HepG2 (cell line): ENCODE results near the gene TUBB. TPM values are rescaled to one million over a fixed set of nuclear protein-coding genes. Genes with fewer than 3 reads are reported as not detected.
A peak's percentile ranks its signal among the peaks of the same experiment; 100 is the strongest.

Experiments
- ATAC-seq: fragments of 200-7000 bp; cut with Tn5 transposase; 3 replicates; pipeline ENCODE4 v1.9.1; 2020; ENCODE audit warnings: mild to moderate bottlenecking, moderate library complexity
- BruUV-seq: library from RNA; stranded (reverse); fragments of 400-500 nt; replicated peaks from 2 replicates; lab custom pipeline; 2021; lab: Mats Ljungman, UMichigan
- CTCF ChIA-PET: fragments of 300-600 bp; formaldehyde crosslinking; extraction: SDS; loops from one replicate; lab custom pipeline; 2021; ENCODE audit warnings: low total read pairs, inconsistent platforms, low intra/inter-chr PET ratio; lab: Yijun Ruan, JAX
- POLR2A ChIA-PET: fragments of 350-600 bp; sonication (Branson Sonifier 250); formaldehyde crosslinking; loops from one replicate; lab custom pipeline; 2020; ENCODE audit warnings: antibody characterized with exemption, inconsistent platforms; lab: Yijun Ruan, JAX
- DNase-seq: peaks from one replicate; pipeline ENCODE4 v3.0.0-alpha.2; 2015; ENCODE audit warnings: low spot score
- FAIRE-seq: peaks from 3 replicates; lab custom pipeline; 2011; peaks lifted over from hg19 to GRCh38; lab: Jason Lieb, UNC
- H2AFZ ChIP-seq: one replicate; pipeline ENCODE4 v1.6.1; 2011; ENCODE audit warnings: low read length, inconsistent platforms
- H3K27ac ChIP-seq: fragments of 300-600 bp; 3 replicates; pipeline ENCODE4 v1.8.0; 2011; ENCODE audit warnings: mixed run types, mild to moderate bottlenecking, mixed read lengths, low read length, inconsistent platforms; ENCODE audit not compliant: insufficient read depth; ENCODE audit errors: extremely low read length
- H3K27me3 ChIP-seq, 2 experiments: fragments of 200-600 bp in 1 of 2; 2 replicates in 1 of 2; 3 replicates in 1 of 2; pipeline versions ENCODE4 v1.6.0 to v1.8.0; 2011; ENCODE audit warnings: low read length in 2 of 2, mild to moderate bottlenecking in 2 of 2, moderate library complexity in 2 of 2, inconsistent platforms in 1 of 2; ENCODE audit not compliant: insufficient read depth in 2 of 2, control insufficient read depth in 1 of 2
- H3K36me3 ChIP-seq, 2 experiments: fragments of 200-600 bp in 1 of 2; replicated peaks in 1 of 2; 2 replicates in 1 of 2; 3 replicates in 1 of 2; pipeline versions ENCODE4 v1.5.1 to v1.8.0; 2011; ENCODE audit warnings: low read length in 2 of 2, inconsistent platforms in 1 of 2; ENCODE audit not compliant: insufficient read depth in 2 of 2, control insufficient read depth in 1 of 2
- H3K4me1 ChIP-seq: 2 replicates; pipeline ENCODE4 v1.5.1; 2012; ENCODE audit warnings: low read length, inconsistent platforms; ENCODE audit not compliant: insufficient read depth
- H3K4me2 ChIP-seq: 2 replicates; pipeline ENCODE4 v1.6.0; 2011; ENCODE audit warnings: low read depth, low read length, inconsistent platforms
- H3K4me3 ChIP-seq, 3 experiments: fragments of 200-600 bp in 1 of 3; sonication (generic), shearing (Covaris generic) in 1 of 3; replicated peaks in 1 of 3; 2 replicates each; pipeline ENCODE4 v1.5.1; 2011 to 2016; ENCODE audit warnings: low read length in 3 of 3, inconsistent platforms in 2 of 3, low read depth in 2 of 3, mild to moderate bottlenecking in 2 of 3, control low read depth in 1 of 3, mixed read lengths in 1 of 3; ENCODE audit not compliant: insufficient read depth in 1 of 3
- H3K79me2 ChIP-seq: one replicate; pipeline ENCODE4 v1.6.1; 2011; ENCODE audit warnings: low read length, inconsistent platforms; ENCODE audit not compliant: insufficient read depth
- H3K9ac ChIP-seq: 2 replicates; pipeline ENCODE4 v1.6.0; 2011; ENCODE audit warnings: mild to moderate bottlenecking, low read depth, low read length, inconsistent platforms; ENCODE audit not compliant: insufficient read depth
- H3K9me3 ChIP-seq: 2 replicates; pipeline ENCODE4 v1.5.1; 2012; ENCODE audit warnings: mild to moderate bottlenecking, low read length
- H4K20me1 ChIP-seq: 2 replicates; pipeline ENCODE4 v1.6.0; 2011; ENCODE audit warnings: inconsistent platforms, mild to moderate bottlenecking, low read length, moderate library complexity; ENCODE audit not compliant: insufficient read depth
- ATF1 ChIP-seq: IDR thresholded peaks from 2 replicates; pipeline ENCODE4 v1.6.1; 2016; ENCODE audit warnings: mild to moderate bottlenecking, control low read depth
- DPF2 ChIP-seq: sonication (generic); formaldehyde crosslinking; IDR thresholded peaks from 2 replicates; pipeline ENCODE4 v1.4.0; 2020; ENCODE audit warnings: mild to moderate bottlenecking, low read depth, missing genetic modification reagents, borderline replicate concordance
- EP300 ChIP-seq, 3 experiments: sonication (generic) in 1 of 3; formaldehyde crosslinking in 1 of 3; IDR thresholded peaks; 2 replicates each; pipeline versions ENCODE4 v1.5.1 to v1.6.1; 2011 to 2020; ENCODE audit warnings: low read depth in 2 of 3, low read length in 2 of 3, borderline replicate concordance in 1 of 3, improper control_type of control experiment in 1 of 3, mild to moderate bottlenecking in 1 of 3, missing genetic modification reagents in 1 of 3, moderate library complexity in 1 of 3
- GABPB1 ChIP-seq: IDR thresholded peaks from 2 replicates; pipeline ENCODE4 v1.6.1; 2016; ENCODE audit warnings: mild to moderate bottlenecking, missing genetic modification reagents, moderate library complexity, missing compliant biosample characterization
- HMG20A ChIP-seq: IDR thresholded peaks from 2 replicates; pipeline ENCODE4 v1.6.1; 2016; ENCODE audit warnings: borderline replicate concordance
- HNF4A ChIP-seq: sonication (generic); formaldehyde crosslinking; IDR thresholded peaks from 2 replicates; pipeline ENCODE4 v1.4.0; 2020; ENCODE audit warnings: missing genetic modification reagents
- KLF16 ChIP-seq, 2 experiments: sonication (generic) in 1 of 2; formaldehyde crosslinking in 1 of 2; IDR thresholded peaks; 2 replicates each; pipeline versions ENCODE4 v1.6.1 to v1.8.0; 2016 to 2023; ENCODE audit warnings: missing genetic modification reagents in 2 of 2, missing compliant biosample characterization in 1 of 2
- MIER3 ChIP-seq: IDR thresholded peaks from 2 replicates; pipeline ENCODE4 v1.6.1; 2016; ENCODE audit warnings: missing compliant biosample characterization, borderline replicate concordance
- MTA1 ChIP-seq: sonication (generic); formaldehyde crosslinking; IDR thresholded peaks from 2 replicates; pipeline ENCODE4 v1.4.0; 2020; ENCODE audit warnings: missing genetic modification reagents, mild to moderate bottlenecking, borderline replicate concordance
- NFKB2 ChIP-seq: sonication (generic); formaldehyde crosslinking; IDR thresholded peaks from 2 replicates; pipeline ENCODE4 v1.4.0; 2020; ENCODE audit warnings: missing genetic modification reagents, borderline replicate concordance
- PAWR ChIP-seq: sonication (generic); formaldehyde crosslinking; IDR thresholded peaks from 2 replicates; pipeline ENCODE4 v1.4.0; 2020; ENCODE audit warnings: missing genetic modification reagents, mild to moderate bottlenecking, borderline replicate concordance
- PCBP2 ChIP-seq: fragments of 200-400 bp; formaldehyde crosslinking; optimal IDR thresholded peaks from 2 replicates; pipeline ENCODE3; 2018; ENCODE audit warnings: low read length, low read depth; ENCODE audit not compliant: poor library complexity, severe bottlenecking
- SALL1 ChIP-seq: sonication (generic); formaldehyde crosslinking; IDR thresholded peaks from 2 replicates; pipeline ENCODE4 v1.8.0; 2022; ENCODE audit warnings: mild to moderate bottlenecking, missing genetic modification reagents
- SIX4 ChIP-seq: sonication (generic); formaldehyde crosslinking; IDR thresholded peaks from 2 replicates; pipeline ENCODE4 v1.4.0; 2020; ENCODE audit warnings: missing genetic modification reagents
- SRSF9 ChIP-seq: fragments of 200-400 bp; formaldehyde crosslinking; IDR thresholded peaks from 2 replicates; pipeline ENCODE4 v1.6.1; 2018; ENCODE audit warnings: borderline replicate concordance, mild to moderate bottlenecking, low read depth, low read length; ENCODE audit not compliant: insufficient read depth, poor library complexity, severe bottlenecking
- TARDBP ChIP-seq: sonication (generic); formaldehyde crosslinking; IDR thresholded peaks from 2 replicates; pipeline ENCODE4 v1.8.0; 2022; ENCODE audit warnings: mild to moderate bottlenecking, missing genetic modification reagents
- ZNF20 ChIP-seq: sonication (generic); formaldehyde crosslinking; IDR thresholded peaks from 2 replicates; pipeline ENCODE4 v1.4.0; 2020; ENCODE audit warnings: mild to moderate bottlenecking, moderate library complexity, missing genetic modification reagents
- ZNF207 ChIP-seq: fragments of 450-650 bp; IDR thresholded peaks from 2 replicates; pipeline ENCODE4 v1.6.1; 2016; ENCODE audit warnings: antibody characterized with exemption, borderline replicate concordance
- ZNF326 ChIP-seq: sonication (generic); formaldehyde crosslinking; IDR thresholded peaks from 2 replicates; pipeline ENCODE4 v1.4.0; 2020; ENCODE audit warnings: missing genetic modification reagents, borderline replicate concordance
- ZNF441 ChIP-seq: sonication (generic); formaldehyde crosslinking; IDR thresholded peaks from 2 replicates; pipeline ENCODE4 v1.7.0; 2021; ENCODE audit warnings: missing genetic modification reagents, borderline replicate concordance
- ZNF605 ChIP-seq: sonication (generic); formaldehyde crosslinking; IDR thresholded peaks from 2 replicates; pipeline ENCODE4 v1.8.0; 2022; ENCODE audit warnings: mild to moderate bottlenecking, missing genetic modification reagents
- ZNF773 ChIP-seq: sonication (generic); formaldehyde crosslinking; IDR thresholded peaks from 2 replicates; pipeline ENCODE4 v1.4.0; 2020; ENCODE audit warnings: missing genetic modification reagents, borderline replicate concordance
- ZNF781 ChIP-seq: sonication (generic); formaldehyde crosslinking; IDR thresholded peaks from 2 replicates; pipeline ENCODE4 v1.5.1; 2020; ENCODE audit warnings: borderline replicate concordance, mild to moderate bottlenecking, missing genetic modification reagents; ENCODE audit errors: not compliant biosample characterization
- WGBS: methylation state at CpG from one replicate; pipeline ENCODE4 v1.1.6; 2017; ENCODE audit warnings: low lambda C conversion rate; 5-methylcytosine and 5-hydroxymethylcytosine counted together
- in situ Hi-C: cut with HindIII; loops from 2 replicates; pipeline ENCODE4 v1.10.0; 2017; ENCODE audit warnings: low pct_unique_long_range_greater_than_20kb; ENCODE audit not compliant: extremely low pct_ligation_motif_present
- intact Hi-C: fragments of 100-400 bp; cut with micrococcal nuclease; formaldehyde crosslinking; loops from one replicate; pipeline ENCODE4 v1.10.0; 2022; ENCODE audit not compliant: unreplicated experiment
- polyA plus RNA-seq, 8 experiments: library from polyadenylated mRNA; depleted of rRNA in 3 of 8; stranded (reverse) in 7 of 8; unstranded in 1 of 8; fragments of >200 nt; fragmentation: Illumina TruSeq in 4 of 8; extraction: Trizol in 4 of 8; gene quantifications; 2 replicates each; pipeline versions ENCODE4 v1.2.1 to v1.2.3, GENCODE V29; 2011 to 2016; ENCODE audit warnings: low read depth in 4 of 8, missing spikeins in 1 of 8, mixed read lengths in 1 of 8; ENCODE audit not compliant: insufficient read depth in 1 of 8
- total RNA-seq, 5 experiments: library from RNA; depleted of rRNA; stranded (reverse); fragments of >200 nt; fragmentation: Illumina TruSeq; extraction: Trizol; gene quantifications; 2 replicates each; pipeline ENCODE4 v1.2.3, GENCODE V29; 2016; ENCODE audit warnings: low read depth in 1 of 5

TUBB gene
- total and polyA plus RNA-seq, 2 of the 13 experiments (the other 11 are each of a cell fraction or from before 2014, with no cell fraction given) = 911 to 1,163 TPM

DNA sequence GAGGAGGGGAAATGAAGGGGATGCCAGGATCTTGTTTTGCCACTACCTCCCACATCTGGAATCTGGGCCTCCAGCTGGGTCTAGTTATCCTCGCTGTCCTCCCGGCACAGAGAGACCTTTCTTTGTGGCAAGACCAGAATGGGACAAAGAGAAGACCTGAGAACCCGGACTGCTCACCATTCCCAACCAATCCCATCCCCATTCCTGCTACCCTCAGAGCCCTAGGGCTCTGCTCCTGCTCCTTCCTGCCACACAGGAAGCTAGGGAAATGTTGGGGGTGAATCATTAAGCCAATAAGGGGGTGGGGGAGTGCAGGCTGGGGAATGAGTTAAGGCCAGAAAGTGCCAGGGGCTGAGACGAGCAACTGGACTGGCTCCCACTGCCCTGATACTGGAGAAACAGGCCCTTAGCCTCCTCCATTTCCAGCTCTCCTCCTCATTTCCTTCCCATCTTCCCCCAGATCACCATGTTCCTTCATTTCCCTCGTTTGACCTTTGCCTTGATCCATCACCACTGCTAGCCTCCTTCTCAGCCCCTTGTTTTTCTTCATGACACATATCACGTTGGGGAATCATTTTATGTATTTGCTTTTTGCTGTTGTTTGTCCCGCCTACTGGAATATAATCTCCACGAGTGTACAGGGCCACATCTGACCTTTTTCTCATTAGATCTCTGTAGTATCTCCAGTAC, 28.8 kb downstream of the TUBB start:
- H3K4me3 ChIP-seq = peak overlapping the region; percentile 22 to 62 (median 36)
- H3K79me2 ChIP-seq = peaks cover 5% of the 10 kb centered on the region
- no peaks in the 10 kb centered on the region; a peak in 1 of 5 replicates for H3K27me3 ChIP-seq
- H4K20me1 ChIP-seq = peaks cover 3% of the 10 kb centered on the region
- H3K27ac ChIP-seq = peak overlapping the region; percentile 76
- POLR2A ChIA-PET = interaction anchor here (0.6 to 16.9 kb wide), 20 partner anchors 8 to 165 kb away, joined by 3 to 414 read pairs (median 4); partner anchors contain the start of gene VARS2
- intact Hi-C loops = no loop called here
- in situ Hi-C loops = no loop called here
- CTCF ChIA-PET = no interaction called here
- H3K4me1 ChIP-seq = peaks cover 85% of the 10 kb centered on the region
- ATAC-seq = peak; percentile 78
- WGBS = 3% methylated on average over 8 of the region's 8 CpGs
- H3K9ac ChIP-seq = peak overlapping the region; percentile 66
- H3K4me2 ChIP-seq = peak overlapping the region; percentile 92
- peak; percentile 87 for DNase-seq
- no TSS peak for BruUV-seq
- no peak overlapping the region for H2AFZ ChIP-seq
- no peaks in the 10 kb centered on the region for H3K36me3 ChIP-seq
- FAIRE-seq = peak; percentile 23
- H3K9me3 ChIP-seq = no peaks in the 10 kb centered on the region
- TF ChIP-seq HMG20A (peak; percentile 15; the same call in 1 of the 2 replicates), PCBP2 (peak; percentile 36), ZNF773 (CRISPR knock-in tag) (0 out of 2 replicates have a peak, but pooled peaks have one; percentile 53), ZNF207 (no peak), TARDBP (CRISPR knock-in tag) (no peak; the same call in 1 of the 2 replicates), SRSF9 (no peak), NFKB2 (CRISPR knock-in tag) (peak; percentile 38), KLF16 (CRISPR knock-in tag; IDR thresholded peaks at IDR 0.05) (peak in 1 of 2 experiments; percentile 60; a peak in 1 of 4 replicates), ZNF20 (CRISPR knock-in tag) (no peak), DPF2 (CRISPR knock-in tag) (peak; percentile 54; the same call in 1 of the 2 replicates), PAWR (CRISPR knock-in tag) (no peak), SIX4 (CRISPR knock-in tag) (no peak), MIER3 (CRISPR knock-in tag) (0 out of 2 replicates have a peak, but pooled peaks have one; percentile 18), EP300 (IDR thresholded peaks at IDR 0.05; ENCODE audit: low read depth in 2 of 2, low read length in 2 of 2) (peak in 1 of 2 experiments; percentile 77; a peak in 2 of 4 replicates), EP300 (CRISPR knock-in tag; IDR thresholded peaks at IDR 0.05; ENCODE audit: borderline replicate concordance) (peak; percentile 60; the same call in 1 of the 2 replicates), ZNF326 (CRISPR knock-in tag) (no peak), GABPB1 (CRISPR knock-in tag) (peak; percentile 52), ZNF605 (peak; percentile 76; the same call in 1 of the 2 replicates), ZNF781 (CRISPR knock-in tag) (no peak), MTA1 (CRISPR knock-in tag) (no peak), ZNF441 (peak; percentile 70), HNF4A (CRISPR knock-in tag) (no peak), SALL1 (CRISPR knock-in tag) (peak; percentile 48), ATF1 (CRISPR knock-in tag) (no peak; the same call in 1 of the 2 replicates)
